K562 (cell line): ENCODE data around the gene KRTAP1-1. TPM values are rescaled to one million over a fixed set of nuclear protein-coding genes. Genes with fewer than 3 reads are reported as not detected.

Experiments
- ATAC-seq: fragments of 200-7000 bp; cut with Tn5 transposase; 3 replicates; pipeline ENCODE4 v1.9.1; 2020; ENCODE audit warnings: moderate library complexity
- BruUV-seq: library from RNA; stranded (reverse); fragments of 400-500 nt; replicated peaks from 2 replicates; lab custom pipeline; 2021; lab: Mats Ljungman, UMichigan
- CTCF ChIA-PET: fragments of 300-600 bp; formaldehyde crosslinking; extraction: SDS; loops from one replicate; lab custom pipeline; 2021; ENCODE audit warnings: low intra/inter-chr PET ratio; lab: Yijun Ruan, JAX
- POLR2A ChIA-PET: fragments of 300-600, 350-650 bp; sonication (Branson Sonifier 250); formaldehyde crosslinking; extraction: SDS; loops from one replicate; lab custom pipeline; 2021; ENCODE audit warnings: antibody characterized with exemption, inconsistent platforms; lab: Yijun Ruan, JAX
- DNase-seq, 4 experiments: peaks; one replicate each; pipeline versions ENCODE4 v3.0.0 to v3.0.0-alpha.2; 2011 to 2018; ENCODE audit warnings: low spot score in 3 of 4, mixed read lengths in 3 of 4; ENCODE audit errors: extremely low read depth in 1 of 4
- FAIRE-seq: peaks from 2 replicates; lab custom pipeline; 2011; peaks lifted over from hg19 to GRCh38; lab: Jason Lieb, UNC
- H2AFZ ChIP-seq: 2 replicates; pipeline ENCODE4 v1.6.0; 2011; ENCODE audit warnings: low read depth, low read length, control low read depth, inconsistent platforms
- H3K27ac ChIP-seq: fragments of 200-600 bp; 3 replicates; pipeline ENCODE4 v1.8.0; 2011; ENCODE audit warnings: low read depth, mild to moderate bottlenecking, control low read depth, inconsistent platforms, low read length, moderate library complexity, mixed read lengths; ENCODE audit errors: extremely low read depth
- H3K27me3 ChIP-seq, 2 experiments: fragments of 300-600 bp in 1 of 2; 2 replicates in 1 of 2; 3 replicates in 1 of 2; pipeline versions ENCODE4 v1.6.0 to v1.8.0; 2011; ENCODE audit warnings: inconsistent platforms in 2 of 2, low read length in 2 of 2, mild to moderate bottlenecking in 1 of 2, mixed read lengths in 1 of 2, moderate library complexity in 1 of 2; ENCODE audit not compliant: control insufficient read depth in 2 of 2, insufficient read depth in 2 of 2
- H3K36me3 ChIP-seq: fragments of 300-600 bp; 3 replicates; pipeline ENCODE4 v1.8.0; 2011; ENCODE audit warnings: mild to moderate bottlenecking, low read length, inconsistent platforms; ENCODE audit not compliant: control insufficient read depth, insufficient read depth
- H3K4me1 ChIP-seq, 2 experiments: fragments of 200-600 bp in 1 of 2; replicated peaks in 1 of 2; 2 replicates in 1 of 2; 3 replicates in 1 of 2; pipeline versions ENCODE4 v1.5.1 to v1.8.0; 2011; ENCODE audit warnings: inconsistent platforms in 2 of 2, low read length in 2 of 2, mild to moderate bottlenecking in 1 of 2, mixed read lengths in 1 of 2, moderate library complexity in 1 of 2; ENCODE audit not compliant: control insufficient read depth in 2 of 2, insufficient read depth in 2 of 2
- H3K4me2 ChIP-seq: 2 replicates; pipeline ENCODE4 v1.6.1; 2011; ENCODE audit warnings: low read length, control low read depth, inconsistent platforms, mixed read lengths; ENCODE audit not compliant: insufficient read depth
- H3K4me3 ChIP-seq: fragments of 200-600 bp; sonication (generic), shearing (Covaris generic); 2 replicates; pipeline ENCODE4 v1.5.1; 2016; ENCODE audit warnings: control low read depth, inconsistent platforms
- H3K79me2 ChIP-seq: fragments of 200-600 bp; 3 replicates; pipeline ENCODE4 v1.8.0; 2011; ENCODE audit warnings: low read length, inconsistent platforms; ENCODE audit not compliant: control insufficient read depth, insufficient read depth
- H3K9ac ChIP-seq, 2 experiments: 2 replicates each; pipeline versions ENCODE4 v1.6.0 to v1.6.1; 2011; ENCODE audit warnings: low read depth in 2 of 2, low read length in 2 of 2, control low read depth in 1 of 2, inconsistent platforms in 1 of 2, mild to moderate bottlenecking in 1 of 2, mixed read lengths in 1 of 2; ENCODE audit not compliant: insufficient read depth in 1 of 2
- H3K9me1 ChIP-seq: one replicate; pipeline ENCODE4 v1.6.0; 2011; ENCODE audit warnings: inconsistent platforms, mild to moderate bottlenecking, low read length, moderate library complexity; ENCODE audit not compliant: control insufficient read depth, insufficient read depth
- H3K9me3 ChIP-seq: replicated peaks from 2 replicates; pipeline ENCODE4 v1.5.1; 2011; ENCODE audit warnings: low read depth, low read length, inconsistent platforms; ENCODE audit not compliant: control insufficient read depth, insufficient read depth
- H4K20me1 ChIP-seq: replicated peaks from 2 replicates; pipeline ENCODE4 v1.6.1; 2011; ENCODE audit warnings: low read length, inconsistent platforms, mixed read lengths; ENCODE audit not compliant: control insufficient read depth, insufficient read depth
- FIP1L1 ChIP-seq: fragments of 200-400 bp; formaldehyde crosslinking; IDR thresholded peaks from 2 replicates; pipeline ENCODE4 v1.6.1; 2018; ENCODE audit warnings: mild to moderate bottlenecking, low read depth, low read length; ENCODE audit not compliant: poor library complexity, severe bottlenecking
- HBP1 ChIP-seq: fragments of 450-650 bp; formaldehyde crosslinking; IDR thresholded peaks from 2 replicates; pipeline ENCODE4 v1.4.0; 2022; ENCODE audit warnings: missing genetic modification characterization
- MEIS2 ChIP-seq: fragments of 450-650 bp; IDR thresholded peaks from 2 replicates; pipeline ENCODE4 v1.6.1; 2014; ENCODE audit warnings: mild to moderate bottlenecking; ENCODE audit not compliant: partially characterized antibody
- NFIC ChIP-seq: fragments of 450-650 bp; IDR thresholded peaks from 2 replicates; pipeline ENCODE4 v1.6.1; 2017; ENCODE audit warnings: mild to moderate bottlenecking, inconsistent platforms
- POLR2A ChIP-seq: fragments of 450-650 bp; conservative IDR thresholded peaks from 2 replicates; pipeline ENCODE4 v1.6.1; 2016
- RFX7 ChIP-seq: fragments of 250-450 bp; sonication (Bioruptor Pico); IDR thresholded peaks from 2 replicates; pipeline ENCODE4 v1.5.1; 2021; ENCODE audit warnings: mild to moderate bottlenecking
- RNF2 ChIP-seq: sonication (generic); IDR thresholded peaks from 2 replicates; pipeline ENCODE4 v1.6.1; 2016
- SAP30 ChIP-seq: fragments of 200-600 bp; sonication (generic); IDR thresholded peaks from 2 replicates; pipeline ENCODE4 v1.6.1; 2012; ENCODE audit warnings: borderline replicate concordance, low read depth, mild to moderate bottlenecking, moderate library complexity, low read length, control low read depth, inconsistent platforms; ENCODE audit not compliant: insufficient read depth, poor library complexity, severe bottlenecking
- TRIM24 ChIP-seq, 2 experiments: fragments of 450-650 bp; IDR thresholded peaks; 2 replicates each; pipeline ENCODE4 v1.6.1; 2016
- USF2 ChIP-seq: sonication (generic); formaldehyde crosslinking; IDR thresholded peaks from 2 replicates; pipeline ENCODE4 v1.5.0; 2020; ENCODE audit warnings: missing genetic modification reagents
- ZBTB17 ChIP-seq: fragments of 450-650 bp; formaldehyde crosslinking; IDR thresholded peaks from 2 replicates; pipeline ENCODE4 v1.4.0; 2020; ENCODE audit warnings: mild to moderate bottlenecking
- ZNF316 ChIP-seq: fragments of 450-650 bp; IDR thresholded peaks from 2 replicates; pipeline ENCODE4 v1.6.1; 2016
- WGBS: fragments of 100-300 bp; shearing (Covaris generic); methylation state at CpG from one replicate; pipeline ENCODE4 v1.1.6; 2016; ENCODE audit warnings: low coverage, mixed read lengths; ENCODE audit not compliant: insufficient coverage; ENCODE audit errors: missing lambda C conversion rate; 5-methylcytosine and 5-hydroxymethylcytosine counted together
- in situ Hi-C: fragments of 300-500 bp; cut with MboI; formaldehyde crosslinking; loops from 4 replicates; pipeline ENCODE4 v1.15.0; 2018; ENCODE audit warnings: inconsistent platforms, mixed read lengths
- intact Hi-C: fragments of 100-400 bp; cut with micrococcal nuclease; formaldehyde crosslinking; loops from 2 replicates; pipeline ENCODE4 v1.14.2; 2022
- polyA plus RNA-seq, 8 experiments: library from polyadenylated mRNA; depleted of rRNA in 4 of 8; stranded (reverse) in 5 of 8; unstranded in 3 of 8; fragments of >200 nt; fragmentation: Nextera tagmentation in 2 of 8; fragmentation: Illumina TruSeq in 1 of 8; extraction: Ambion mirVana in 2 of 8; extraction: Trizol in 1 of 8; gene quantifications; 2 replicates each; pipeline versions ENCODE4 v1.2.1 to v1.2.3, GENCODE V29; 2011 to 2014; ENCODE audit warnings: inconsistent platforms in 1 of 8, missing spikeins in 1 of 8
- total RNA-seq, 7 experiments: library from RNA; depleted of rRNA in 6 of 7; stranded (reverse); fragments of >200 nt in 6 of 7; fragmentation: Illumina TruSeq in 2 of 7; extraction: Trizol in 2 of 7; gene quantifications; 2 replicates each; pipeline versions ENCODE4 v1.2.1 to v1.2.3, GENCODE V29; 2011 to 2021; ENCODE audit warnings: low replicate concordance in 1 of 7
- TF ChIP-seq, protein P1 (sequence below): fragments of 250-450 bp; sonication (Bioruptor Pico); IDR thresholded peaks from 2 replicates; pipeline ENCODE4 v1.4.0; 2020; ENCODE audit warnings: borderline replicate concordance

Gene KRTAP1-1
- total and polyA plus RNA-seq, 9 of the 15 experiments (the other 6 are each of a cell fraction or from before 2014, with no cell fraction given): not detected

- TF ChIP-seq, protein P1, sequence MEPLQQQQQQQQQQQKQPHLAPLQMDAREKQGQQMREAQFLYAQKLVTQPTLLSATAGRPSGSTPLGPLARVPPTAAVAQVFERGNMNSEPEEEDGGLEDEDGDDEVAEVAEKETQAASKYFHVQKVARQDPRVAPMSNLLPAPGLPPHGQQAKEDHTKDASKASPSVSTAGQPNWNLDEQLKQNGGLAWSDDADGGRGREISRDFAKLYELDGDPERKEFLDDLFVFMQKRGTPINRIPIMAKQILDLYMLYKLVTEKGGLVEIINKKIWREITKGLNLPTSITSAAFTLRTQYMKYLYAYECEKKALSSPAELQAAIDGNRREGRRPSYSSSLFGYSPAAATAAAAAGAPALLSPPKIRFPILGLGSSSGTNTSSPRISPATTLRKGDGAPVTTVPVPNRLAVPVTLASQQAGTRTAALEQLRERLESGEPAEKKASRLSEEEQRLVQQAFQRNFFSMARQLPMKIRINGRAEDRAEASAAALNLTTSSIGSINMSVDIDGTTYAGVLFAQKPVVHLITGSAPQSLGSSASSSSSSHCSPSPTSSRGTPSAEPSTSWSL (CRISPR knock-in tag): no peak
- TF ChIP-seq POLR2A (no peak), ZNF316 (no peak), FIP1L1 (no peak), HBP1 (no peak), ZBTB17 (no peak), MEIS2 (no peak), NFIC (no peak), TRIM24 (IDR thresholded peaks at IDR 0.05) (no peak), USF2 (no peak), RNF2 (no peak), RFX7 (CRISPR knock-in tag) (no peak), SAP30 (no peak)
- Histone ChIP-seq H3K27ac (no peak overlapping the region), H4K20me1 (no peaks in the 10 kb centered on the region), H2AFZ (no peak overlapping the region), H3K9ac (no peak overlapping the region), H3K36me3 (no peaks in the 10 kb centered on the region), H3K4me3 (no peak overlapping the region), H3K4me1 (no peaks in the 10 kb centered on the region), H3K27me3 (peaks cover 2 to 7% of the 10 kb centered on the region in 2 experiments; a peak in 3 of 5 replicates), H3K9me1 (no peaks in the 10 kb centered on the region), H3K4me2 (no peak overlapping the region), H3K9me3 (no peaks in the 10 kb centered on the region), H3K79me2 (no peaks in the 10 kb centered on the region)
- WGBS: 2% methylated on average over 2 of the region's 2 CpGs
- POLR2A ChIA-PET: interaction anchor here (1.0 kb wide), 1 partner anchor 10 kb away, joined by 3 read pairs; no protein-coding TSS in a partner anchor
- in situ Hi-C loops: no loop called here
- no peak for DNase-seq
- no peak for FAIRE-seq
- intact Hi-C loops: no loop called here
- CTCF ChIA-PET: no interaction called here
- ATAC-seq: no peak
- no TSS peak for BruUV-seq
These were observed 7.9 kb upstream of the KRTAP1-1 start for GRCh38 chr17:41049110-41049509.
